ENCODE data around the gene RGS6. TPM values are rescaled to one million over a fixed set of nuclear protein-coding genes. Genes with fewer than 3 reads are reported as not detected.

RGS6 gene
- total RNA-seq, 1 donor from 2014 or later = 0.24 TPM

- Mint-ChIP-seq H3K4me3 (ENCODE audit: unreplicated experiment) (no peak overlapping the region), H3K9me3 (ENCODE audit: unreplicated experiment) (peaks cover under 1% of the 10 kb centered on the region), H3K27ac (ENCODE audit: unreplicated experiment) (no peak overlapping the region), H3K36me3 (ENCODE audit: unreplicated experiment) (no peaks in the 10 kb centered on the region), H3K27me3 (ENCODE audit: unreplicated experiment) (peaks cover 5% of the 10 kb centered on the region), H3K4me1 (ENCODE audit: unreplicated experiment) (no peaks in the 10 kb centered on the region)
- no peak for DNase-seq (ENCODE audit: extremely low spot score, unreplicated experiment)
- TF ChIP-seq, protein P1, sequence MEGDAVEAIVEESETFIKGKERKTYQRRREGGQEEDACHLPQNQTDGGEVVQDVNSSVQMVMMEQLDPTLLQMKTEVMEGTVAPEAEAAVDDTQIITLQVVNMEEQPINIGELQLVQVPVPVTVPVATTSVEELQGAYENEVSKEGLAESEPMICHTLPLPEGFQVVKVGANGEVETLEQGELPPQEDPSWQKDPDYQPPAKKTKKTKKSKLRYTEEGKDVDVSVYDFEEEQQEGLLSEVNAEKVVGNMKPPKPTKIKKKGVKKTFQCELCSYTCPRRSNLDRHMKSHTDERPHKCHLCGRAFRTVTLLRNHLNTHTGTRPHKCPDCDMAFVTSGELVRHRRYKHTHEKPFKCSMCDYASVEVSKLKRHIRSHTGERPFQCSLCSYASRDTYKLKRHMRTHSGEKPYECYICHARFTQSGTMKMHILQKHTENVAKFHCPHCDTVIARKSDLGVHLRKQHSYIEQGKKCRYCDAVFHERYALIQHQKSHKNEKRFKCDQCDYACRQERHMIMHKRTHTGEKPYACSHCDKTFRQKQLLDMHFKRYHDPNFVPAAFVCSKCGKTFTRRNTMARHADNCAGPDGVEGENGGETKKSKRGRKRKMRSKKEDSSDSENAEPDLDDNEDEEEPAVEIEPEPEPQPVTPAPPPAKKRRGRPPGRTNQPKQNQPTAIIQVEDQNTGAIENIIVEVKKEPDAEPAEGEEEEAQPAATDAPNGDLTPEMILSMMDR (IDR thresholded peaks at IDR 0.05) = no peak
These were observed 379.3 kb downstream of the RGS6 start for GRCh38 chr14:72311516-72311915.

DNA sequence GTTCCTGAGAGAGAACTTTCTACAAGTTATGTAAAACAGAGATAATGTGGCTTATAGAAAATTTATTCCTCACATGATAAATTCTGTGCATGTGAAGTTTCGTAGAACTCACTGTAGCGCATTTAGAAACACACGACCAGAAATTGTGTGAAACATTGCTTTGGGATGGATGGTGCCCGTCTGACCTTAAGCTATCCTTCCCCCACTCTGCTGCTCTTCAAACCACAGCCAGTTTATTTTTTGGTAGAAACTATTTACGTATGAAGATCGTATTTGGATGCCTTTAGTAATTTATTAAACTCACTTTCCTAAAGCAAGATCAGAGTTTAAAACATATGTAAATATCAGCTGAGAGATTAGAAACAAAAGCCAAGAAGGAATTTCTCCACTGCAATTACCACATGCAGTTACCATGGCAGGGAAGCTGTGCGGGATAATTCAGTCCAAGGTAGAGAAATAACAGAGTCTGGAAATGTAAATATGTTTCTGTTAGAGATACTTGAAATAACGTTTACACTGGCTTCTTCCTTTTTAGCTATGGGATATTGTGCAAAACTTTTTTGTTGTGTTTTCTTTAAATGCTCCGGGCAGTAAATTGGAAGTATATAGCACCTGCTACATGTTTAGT, 382.7 kb downstream of the RGS6 start:
- Mint-ChIP-seq H3K27ac (ENCODE audit: unreplicated experiment) (no peak overlapping the region), H3K9me3 (ENCODE audit: unreplicated experiment) (no peaks in the 10 kb centered on the region), H3K4me3 (ENCODE audit: unreplicated experiment) (no peak overlapping the region), H3K4me1 (ENCODE audit: unreplicated experiment) (no peaks in the 10 kb centered on the region), H3K27me3 (ENCODE audit: unreplicated experiment) (peaks cover 3% of the 10 kb centered on the region), H3K36me3 (ENCODE audit: unreplicated experiment) (no peaks in the 10 kb centered on the region)
- TF ChIP-seq, protein P1 (IDR thresholded peaks at IDR 0.05) = no peak
- DNase-seq (ENCODE audit: extremely low spot score, unreplicated experiment) = no peak

- H3K4me1 Mint-ChIP-seq (ENCODE audit: unreplicated experiment) = no peaks in the 10 kb centered on the region
- no peak overlapping the region for H3K27ac Mint-ChIP-seq (ENCODE audit: unreplicated experiment)
- no peak for DNase-seq (ENCODE audit: extremely low spot score, unreplicated experiment)
- TF ChIP-seq, protein P1 (IDR thresholded peaks at IDR 0.05) = no peak
- H3K4me3 Mint-ChIP-seq (ENCODE audit: unreplicated experiment) = no peak overlapping the region
- no peaks in the 10 kb centered on the region for H3K36me3 Mint-ChIP-seq (ENCODE audit: unreplicated experiment)
- H3K9me3 Mint-ChIP-seq (ENCODE audit: unreplicated experiment) = no peaks in the 10 kb centered on the region
- no peaks in the 10 kb centered on the region for H3K27me3 Mint-ChIP-seq (ENCODE audit: unreplicated experiment)
These were observed 383.5 kb downstream of the RGS6 start for GRCh38 chr14:72315714-72316113.

DNA sequence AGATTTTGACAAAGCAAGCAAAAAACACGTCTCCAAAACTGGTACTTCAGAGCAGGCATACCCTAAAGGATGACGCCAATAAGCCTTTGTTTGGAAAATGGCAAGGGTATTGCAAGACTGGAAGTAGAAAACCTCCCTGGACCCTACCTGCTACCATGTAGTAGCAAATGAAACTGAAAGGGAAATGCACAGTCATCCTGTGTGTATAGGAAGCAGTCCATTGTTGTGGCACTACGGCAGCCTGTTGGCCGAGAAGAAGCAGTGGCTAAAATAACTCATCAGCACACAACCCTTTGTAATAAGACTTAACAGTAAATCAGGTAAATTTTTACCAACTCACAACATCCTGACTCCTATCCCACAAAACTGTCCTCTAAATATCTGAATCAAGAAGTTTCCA, 386.4 kb downstream of the RGS6 start:
- TF ChIP-seq, protein P1 (IDR thresholded peaks at IDR 0.05) = no peak
- Mint-ChIP-seq H3K9me3 (ENCODE audit: unreplicated experiment) (no peaks in the 10 kb centered on the region), H3K36me3 (ENCODE audit: unreplicated experiment) (no peaks in the 10 kb centered on the region), H3K4me1 (ENCODE audit: unreplicated experiment) (no peaks in the 10 kb centered on the region), H3K4me3 (ENCODE audit: unreplicated experiment) (no peak overlapping the region), H3K27me3 (ENCODE audit: unreplicated experiment) (no peaks in the 10 kb centered on the region), H3K27ac (ENCODE audit: unreplicated experiment) (no peak overlapping the region)
- DNase-seq (ENCODE audit: extremely low spot score, unreplicated experiment) = no peak

- H3K4me3 Mint-ChIP-seq (ENCODE audit: unreplicated experiment) = no peak overlapping the region
- TF ChIP-seq, protein P1 (IDR thresholded peaks at IDR 0.05) = no peak
- no peak for DNase-seq (ENCODE audit: extremely low spot score, unreplicated experiment)
- H3K4me1 Mint-ChIP-seq (ENCODE audit: unreplicated experiment) = no peaks in the 10 kb centered on the region
- no peak overlapping the region for H3K27ac Mint-ChIP-seq (ENCODE audit: unreplicated experiment)
- H3K9me3 Mint-ChIP-seq (ENCODE audit: unreplicated experiment) = peaks cover 4% of the 10 kb centered on the region
- H3K36me3 Mint-ChIP-seq (ENCODE audit: unreplicated experiment) = no peaks in the 10 kb centered on the region
- no peaks in the 10 kb centered on the region for H3K27me3 Mint-ChIP-seq (ENCODE audit: unreplicated experiment)
These were observed 399.8 kb downstream of the RGS6 start for GRCh38 chr14:72332046-72332445.

All from osteocyte (in vitro differentiated cells).